NK-92 (cell line): ENCODE results near the gene SHMT1.

Experiments
- DNase-seq: peaks from one replicate; lab custom pipeline; 2025; ENCODE audit not compliant: unreplicated experiment; lab: John Stamatoyannopoulos, UW

The SHMT1 gene

GRCh38 chr17:18291718-18292540 lies 71.4 kb downstream of the SHMT1 start:
- DNase-seq = no peak

DNA sequence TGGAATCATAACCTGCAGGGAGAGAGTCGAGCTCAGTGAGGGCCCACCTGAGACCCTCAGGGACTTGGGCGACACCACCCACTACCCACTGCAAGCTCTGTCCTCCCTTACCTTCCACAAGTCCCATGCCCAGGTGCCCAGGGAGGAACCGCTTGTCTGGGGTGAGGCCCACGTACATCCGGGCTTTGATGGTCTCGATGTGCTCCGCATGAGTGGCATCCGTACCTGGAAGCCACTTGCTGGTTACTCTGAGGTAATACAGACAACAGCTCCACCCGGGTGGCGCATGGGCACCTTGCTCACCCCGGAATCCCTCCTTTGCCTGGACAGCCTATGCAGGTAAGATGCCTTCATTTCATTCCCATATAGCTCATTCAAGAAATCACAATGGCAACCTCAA lies 78.1 kb downstream of the SHMT1 start:
- DNase-seq = no peak

DNA sequence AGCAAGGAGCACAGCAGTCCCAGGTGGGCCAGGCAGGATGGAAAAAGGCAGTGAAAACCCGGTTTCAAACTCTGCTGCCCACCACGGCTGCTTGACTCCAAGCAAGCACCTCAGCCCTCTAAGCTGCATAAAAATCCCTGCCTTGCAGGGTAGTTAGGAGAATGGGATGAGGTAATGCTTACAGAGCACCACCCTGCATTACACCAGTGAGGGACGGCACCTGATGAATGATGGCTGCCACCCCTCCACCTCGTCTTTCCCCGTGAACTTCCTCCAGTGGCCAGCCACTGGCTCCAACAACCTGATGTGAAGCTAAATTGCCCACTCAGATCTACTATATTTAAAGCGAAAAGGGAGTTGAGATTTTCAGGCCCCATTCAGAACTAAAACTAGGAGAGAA lies 81.6 kb downstream of the SHMT1 start:
- no peak for DNase-seq

DNA sequence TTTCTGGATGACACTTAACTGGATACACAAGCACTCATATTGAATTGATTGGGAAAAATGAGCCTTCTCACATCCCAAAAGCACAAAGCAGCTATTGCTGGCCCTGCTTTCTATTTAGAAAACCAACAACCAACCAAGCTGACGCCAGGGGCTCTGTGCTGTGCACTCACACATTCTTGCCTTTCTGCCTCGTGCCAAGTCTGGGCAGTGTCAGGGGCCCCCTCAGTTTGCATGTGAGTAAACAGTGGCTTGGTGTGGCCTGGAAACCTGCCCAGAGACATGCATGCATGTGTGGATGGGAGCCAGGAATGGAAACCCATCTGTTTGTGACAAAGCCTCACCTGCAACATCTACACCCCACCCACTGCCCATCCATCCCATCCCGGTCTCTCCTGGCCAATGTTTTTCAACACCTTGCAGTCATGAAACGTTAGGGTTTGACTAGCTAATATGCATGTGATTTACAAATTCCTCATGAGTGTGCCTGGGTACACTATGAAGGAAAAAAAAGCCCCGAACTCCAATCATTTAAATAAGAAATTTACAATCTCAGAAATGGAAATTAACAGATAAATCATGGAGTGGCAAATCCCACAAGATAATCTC lies 82.5 kb downstream of the SHMT1 start:
- DNase-seq = no peak

GRCh38 chr17:18280249-18280648 lies 83.1 kb downstream of the SHMT1 start:
- DNase-seq = no peak

DNA sequence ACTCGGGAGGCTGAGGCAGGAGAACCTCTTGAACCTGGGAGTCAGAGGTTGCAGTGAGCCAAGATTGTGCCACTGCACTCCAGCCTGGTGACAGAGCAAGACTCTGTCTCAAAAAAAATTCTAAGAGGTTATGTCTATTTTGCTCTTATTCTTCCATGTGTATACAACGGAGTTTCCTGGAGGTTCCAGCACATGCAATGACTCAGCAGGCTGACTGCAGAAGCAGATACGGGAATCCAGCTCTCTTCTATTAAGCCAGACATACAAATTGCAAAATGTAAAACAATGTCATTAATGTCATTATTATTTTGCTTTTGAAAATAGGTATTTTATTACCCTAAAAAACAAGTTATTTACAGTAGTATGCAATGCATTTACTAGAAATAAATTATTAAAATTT lies 84.5 kb downstream of the SHMT1 start:
- no peak for DNase-seq
